NCI-H2029 treated with DMSO at 0.1 percent for 48 hours (cell line): ENCODE data around the gene EN1.

Experiments used
- DNase-seq: peaks from one replicate; lab custom pipeline; 2025; lab: John Stamatoyannopoulos, UW

Gene EN1

GRCh38 chr2:118846953-118847761 lies at the start of gene EN1:
EN1 (minus strand) TSS chr2:118847648; CDS start chr2:118847167, 481 bp downstream.
- DNase-seq = no peak

- no peak for DNase-seq
These were observed 45.7 kb upstream of the EN1 start for GRCh38 chr2:118893100-118893499.

DNA sequence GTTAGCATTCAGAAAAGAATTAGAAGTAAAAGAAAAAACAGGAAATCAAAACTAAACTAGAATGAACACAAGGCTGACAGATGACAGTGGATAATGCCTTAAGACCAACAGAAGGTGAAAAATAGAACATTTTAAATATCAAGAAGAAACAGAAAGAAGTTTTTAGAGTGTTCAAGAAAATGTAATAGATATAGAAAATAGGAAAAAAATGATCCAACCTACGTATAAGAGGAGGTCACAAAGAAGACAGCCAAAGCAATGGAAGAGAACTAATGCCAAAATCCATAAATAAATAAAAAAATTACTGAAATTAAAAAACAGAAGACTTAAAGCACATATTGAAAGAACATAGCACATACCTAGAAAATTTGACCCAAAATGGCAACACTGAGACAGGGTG lies 42.5 kb upstream of the EN1 start:
- DNase-seq = no peak

GRCh38 chr2:118883792-118884191 lies 36.3 kb upstream of the EN1 start:
- DNase-seq = no peak

- peak; percentile 26 for DNase-seq
These were observed 35.4 kb upstream of the EN1 start for GRCh38 chr2:118882693-118883336.

DNA sequence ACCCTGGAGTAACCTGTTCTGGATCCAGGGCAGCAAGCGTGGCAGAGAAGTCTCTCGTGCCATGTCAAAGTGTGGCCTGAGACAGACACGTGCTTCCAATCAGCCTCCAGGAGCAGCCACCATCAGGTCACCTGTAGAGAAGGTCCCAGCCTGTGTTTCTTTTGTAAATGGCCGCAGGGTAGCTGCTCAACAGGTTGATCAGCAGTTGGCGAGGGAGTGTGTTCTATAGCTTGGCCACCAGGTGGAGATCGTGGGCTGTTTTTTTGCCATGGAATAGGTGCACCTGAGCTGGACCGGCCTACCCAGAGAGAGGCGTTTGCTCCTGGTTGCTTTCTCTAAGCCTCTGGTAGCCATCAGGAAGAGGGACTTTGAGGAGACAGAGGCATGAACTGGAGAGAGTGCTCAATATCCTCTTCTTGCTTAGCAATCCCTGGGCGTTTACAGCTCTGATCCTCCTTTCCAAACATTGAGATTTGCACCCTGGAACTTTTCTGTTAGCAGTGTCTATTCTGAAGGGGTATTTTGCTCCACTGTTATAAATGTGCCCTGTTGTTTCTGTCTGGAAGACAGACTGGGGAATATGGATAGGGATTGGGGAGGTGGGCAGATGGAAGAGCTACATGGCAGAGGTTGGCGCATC lies 34.2 kb upstream of the EN1 start:
- DNase-seq = peak; percentile 41

GRCh38 chr2:118880501-118880900 lies 33.1 kb upstream of the EN1 start:
- no peak for DNase-seq

GRCh38 chr2:118878531-118879149 lies 31.2 kb upstream of the EN1 start:
- no peak for DNase-seq

DNA sequence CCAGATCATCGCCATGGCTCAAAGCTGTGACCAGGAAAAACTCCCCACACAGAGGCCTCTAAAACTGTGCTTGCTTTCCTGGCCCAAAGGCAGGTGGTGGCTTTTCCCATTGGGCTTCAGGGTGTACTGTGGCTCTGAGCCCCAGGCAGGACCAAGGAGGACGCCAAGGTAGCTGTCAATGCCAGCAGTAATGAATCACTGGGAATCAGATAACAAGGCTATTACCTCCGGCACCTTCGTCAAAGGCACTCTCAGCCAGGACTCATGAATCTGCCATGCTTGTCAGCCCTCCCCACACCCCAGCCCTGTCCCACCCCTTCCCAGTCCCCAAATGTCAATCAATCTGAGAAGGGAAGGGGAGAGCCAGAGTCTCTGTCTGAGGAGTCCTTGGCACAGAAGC lies 27.9 kb upstream of the EN1 start:
- no peak for DNase-seq

DNA sequence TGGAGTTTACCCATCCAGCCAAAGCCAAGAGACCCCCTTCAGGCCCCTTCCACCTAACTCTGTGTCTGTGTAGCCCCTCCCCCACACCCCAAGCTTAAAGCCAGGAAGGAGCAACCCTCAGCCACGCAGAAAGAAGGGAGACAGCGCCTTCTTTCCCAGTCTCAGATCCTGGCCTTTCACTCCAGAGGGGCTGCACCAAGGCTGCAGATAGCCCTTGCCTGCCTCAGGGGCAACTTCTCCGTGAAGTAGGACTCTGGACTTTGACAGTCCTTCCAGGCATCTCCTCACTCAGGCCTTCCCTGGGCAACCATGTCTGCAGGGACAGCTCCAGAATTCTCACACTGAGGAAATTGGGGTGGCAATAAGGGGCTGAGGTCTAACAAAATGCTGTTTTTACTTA lies 26.9 kb upstream of the EN1 start:
- no peak for DNase-seq

- peak; percentile 1 for DNase-seq
These were observed 17.7 kb upstream of the EN1 start for GRCh38 chr2:118865106-118865505.

DNA sequence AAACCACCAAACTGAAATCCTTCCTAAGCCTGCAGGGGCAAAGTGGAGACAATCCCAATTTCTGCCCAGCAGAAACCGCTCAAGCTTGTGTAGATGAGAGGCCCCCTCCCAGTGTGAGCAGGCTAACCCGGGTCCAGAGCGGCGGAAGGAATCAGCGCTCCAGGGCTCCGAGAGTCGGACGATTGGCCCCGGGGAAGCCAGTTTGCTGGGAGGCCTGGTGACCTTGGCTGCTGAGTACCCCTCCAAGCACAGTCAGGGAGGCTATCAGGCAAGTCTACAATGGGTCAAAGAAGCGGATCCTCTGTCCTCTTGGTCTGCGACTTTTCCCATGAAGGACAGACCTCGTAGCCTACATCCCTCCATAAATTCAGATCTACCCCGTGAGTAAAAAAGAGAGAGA lies 16.8 kb upstream of the EN1 start:
- no peak for DNase-seq

DNA sequence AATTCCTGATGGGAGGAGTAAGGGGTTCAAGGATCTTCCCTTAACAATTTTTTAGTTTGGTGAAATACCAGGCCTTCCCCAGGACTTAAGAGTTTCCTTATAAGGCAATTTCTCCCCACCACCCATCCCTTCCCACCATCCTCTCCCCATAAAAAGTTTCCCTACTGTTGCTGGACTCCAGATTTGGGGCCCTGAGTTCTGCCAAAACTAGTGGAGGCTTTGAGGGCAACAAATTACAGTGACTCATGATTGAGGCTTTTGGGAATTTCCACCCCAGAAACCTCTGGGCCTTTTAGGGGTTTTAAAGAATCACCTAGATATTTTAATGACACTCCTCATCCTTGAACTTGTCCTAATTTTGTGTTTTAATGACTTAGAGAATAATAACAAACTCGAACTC lies 14.3 kb upstream of the EN1 start:
- DNase-seq = no peak

GRCh38 chr2:118861242-118861641 lies 13.8 kb upstream of the EN1 start:
- DNase-seq = no peak

GRCh38 chr2:118860506-118860905 lies 13.1 kb upstream of the EN1 start:
- no peak for DNase-seq

DNA sequence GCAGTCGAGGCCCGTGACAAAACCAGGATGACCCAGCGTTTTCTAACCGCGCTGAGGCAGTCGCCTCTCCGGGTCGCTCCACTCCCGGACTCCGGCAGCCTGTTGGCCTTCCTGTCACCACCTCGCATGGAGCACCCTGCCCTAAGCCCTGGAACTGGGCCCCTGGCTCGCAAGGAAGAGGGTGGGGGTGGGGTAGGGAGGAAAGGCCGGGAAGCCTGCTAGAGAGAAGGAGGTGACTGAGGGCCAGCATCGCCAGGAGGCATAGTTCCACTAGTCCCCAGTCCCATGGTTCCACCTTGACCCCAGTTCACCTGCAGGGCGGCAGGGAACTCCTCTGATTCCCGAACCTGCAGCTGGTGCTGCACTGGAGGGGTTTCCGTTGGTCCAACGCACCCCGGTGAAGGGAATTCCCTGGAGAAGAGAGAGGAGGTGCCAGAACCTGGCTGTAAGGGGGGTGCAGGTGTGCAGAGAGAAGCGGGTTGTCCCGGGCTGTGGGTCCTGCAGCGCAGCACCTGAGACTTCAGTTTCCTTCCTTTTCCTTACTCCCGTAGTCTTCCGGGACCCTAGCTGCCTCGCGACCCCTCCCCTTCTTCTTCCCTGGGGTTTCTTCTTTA lies 11.8 kb upstream of the EN1 start:
- no peak for DNase-seq

GRCh38 chr2:118858485-118859156 lies 11.2 kb upstream of the EN1 start:
- DNase-seq = no peak

GRCh38 chr2:118857677-118858484 lies 10.4 kb upstream of the EN1 start:
- DNase-seq = no peak

GRCh38 chr2:118856978-118857676 lies 9.7 kb upstream of the EN1 start:
- no peak for DNase-seq

DNA sequence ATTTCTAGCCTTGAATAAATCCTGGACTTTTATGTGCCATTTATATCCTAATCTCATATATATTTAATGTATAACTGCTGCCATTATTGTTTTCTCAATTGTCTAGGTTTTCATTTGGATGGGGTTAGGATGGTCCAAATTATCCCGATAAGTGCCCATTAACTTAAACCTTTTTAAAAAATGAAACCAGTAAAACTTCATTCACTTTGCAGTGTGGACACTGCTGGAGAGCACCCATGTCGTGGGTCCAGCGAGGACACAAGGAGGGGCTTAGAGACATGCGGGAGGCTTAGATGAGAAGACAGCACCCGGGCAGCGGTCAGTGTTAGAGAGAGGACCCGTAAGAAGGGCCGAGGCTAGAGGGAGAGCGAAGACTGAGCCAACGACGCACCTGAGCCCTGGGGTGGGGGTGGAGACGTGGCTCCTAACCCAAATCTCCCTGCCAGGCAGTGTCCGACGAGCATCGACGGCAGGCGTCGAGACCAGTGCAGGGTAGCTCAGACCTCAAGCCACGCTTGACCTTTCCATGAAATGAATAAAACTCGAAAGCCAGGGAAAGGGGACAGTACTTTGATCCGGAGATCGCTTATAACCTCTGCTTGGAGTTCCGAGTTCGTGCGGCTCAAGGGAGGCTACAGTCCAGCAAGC lies 9.0 kb upstream of the EN1 start:
- no peak for DNase-seq
